Activated CD4-positive, alpha-beta T cell treated with anti-CD3 and anti-CD28 coated beads, Interleukin-2, amount 10 ng/mL, durations not matched to agents 7 days and 5 days (primary cell): Measurements from ENCODE around the gene PLA2G4B. TPM values are rescaled to one million over a fixed set of nuclear protein-coding genes. Genes with fewer than 3 reads are reported as not detected.

Source experiments
- CTCF ChIA-PET: fragments of 350-600 bp; sonication (Branson Sonifier 250); formaldehyde crosslinking; loops from one replicate; lab custom pipeline; 2021; ENCODE audit warnings: antibody characterized with exemption; lab: Charles Lee
- POLR2A ChIA-PET: fragments of 350-600 bp; sonication (Branson Sonifier 250); formaldehyde crosslinking; loops from one replicate; lab custom pipeline; 2021; ENCODE audit warnings: antibody characterized with exemption; lab: Charles Lee
- DNase-seq: peaks from one replicate; pipeline ENCODE4 v3.0.0-alpha.2; 2020
- H3K27ac Mint-ChIP-seq: one replicate; pipeline ENCODE4 v1.8.0; 2021; ENCODE audit warnings: mild to moderate bottlenecking, moderate library complexity, mixed read lengths
- H3K27me3 Mint-ChIP-seq: one replicate; pipeline ENCODE4 v1.8.0; 2021; ENCODE audit warnings: mixed read lengths
- H3K36me3 Mint-ChIP-seq: one replicate; pipeline ENCODE4 v1.8.0; 2021; ENCODE audit warnings: low read depth, mixed read lengths
- H3K4me1 Mint-ChIP-seq: one replicate; pipeline ENCODE4 v1.8.0; 2021; ENCODE audit warnings: mixed read lengths
- H3K4me3 Mint-ChIP-seq: one replicate; pipeline ENCODE4 v1.8.0; 2021; ENCODE audit warnings: mild to moderate bottlenecking, moderate library complexity, mixed read lengths
- H3K9me3 Mint-ChIP-seq: one replicate; pipeline ENCODE4 v1.8.0; 2021; ENCODE audit warnings: mixed read lengths
- total RNA-seq, 2 experiments: library from RNA; stranded (reverse); gene quantifications; one replicate each; pipeline ENCODE4 v1.2.3, GENCODE V29; 2021

The PLA2G4B gene
- total RNA-seq, 2 experiments from 2014 or later: 10.5 to 17.0 TPM

- ChIA-PET CTCF (interaction anchor here (2.0 to 15.7 kb wide), 2 partner anchors 13 to 23 kb away, joined by 9 to 166 read pairs; partner anchors contain the start of gene MAPKBP1), POLR2A (no interaction called here)
- no peaks in the 10 kb centered on the region for H3K9me3 Mint-ChIP-seq
- peaks cover 10% of the 10 kb centered on the region for H3K36me3 Mint-ChIP-seq
- H3K4me1 Mint-ChIP-seq: peaks cover 22% of the 10 kb centered on the region
- no peak overlapping the region for H3K4me3 Mint-ChIP-seq
- DNase-seq: no peak
- no peak overlapping the region for H3K27ac Mint-ChIP-seq
- no peaks in the 10 kb centered on the region for H3K27me3 Mint-ChIP-seq
Measured at GRCh38 chr15:41798607-41799487, 39.8 kb upstream of the PLA2G4B start.

DNA sequence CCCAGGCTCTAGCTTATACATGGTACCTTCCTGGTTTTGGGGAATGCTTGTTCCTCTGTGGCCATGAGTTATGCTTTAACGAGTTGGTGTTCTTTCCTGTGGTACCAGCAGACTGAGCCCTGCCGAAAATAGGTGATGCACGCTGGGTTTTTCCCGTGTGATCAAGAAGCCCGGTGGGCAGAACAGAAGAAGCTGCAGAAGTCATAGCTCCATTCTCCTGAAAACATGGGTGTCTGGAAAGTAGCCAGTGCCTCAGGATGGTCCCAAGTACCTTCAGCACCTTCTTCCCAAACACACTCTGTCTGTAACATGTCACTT is 39.2 kb upstream of the PLA2G4B start:
- ChIA-PET POLR2A (no interaction called here), CTCF (interaction anchor here (2.0 to 15.7 kb wide), 2 partner anchors 12 to 23 kb away, joined by 9 to 166 read pairs; partner anchors contain the start of gene MAPKBP1)
- peaks cover 10% of the 10 kb centered on the region for H3K36me3 Mint-ChIP-seq
- H3K4me3 Mint-ChIP-seq: no peak overlapping the region
- H3K27ac Mint-ChIP-seq: no peak overlapping the region
- peaks cover 22% of the 10 kb centered on the region for H3K4me1 Mint-ChIP-seq
- H3K9me3 Mint-ChIP-seq: no peaks in the 10 kb centered on the region
- DNase-seq: no peak
- H3K27me3 Mint-ChIP-seq: no peaks in the 10 kb centered on the region

- Mint-ChIP-seq H3K4me1 (peaks cover 17% of the 10 kb centered on the region), H3K27me3 (no peaks in the 10 kb centered on the region), H3K27ac (no peak overlapping the region), H3K4me3 (no peak overlapping the region), H3K36me3 (peaks cover 10% of the 10 kb centered on the region), H3K9me3 (no peaks in the 10 kb centered on the region)
- DNase-seq: no peak
- CTCF ChIA-PET: interaction anchor here (0.8 to 15.7 kb wide), 4 partner anchors 10 to 99 kb away, joined by 3 to 166 read pairs (median 6); partner anchors contain the start of gene MAPKBP1
- POLR2A ChIA-PET: no interaction called here
Measured at GRCh38 chr15:41801185-41801584, 37.5 kb upstream of the PLA2G4B start.

DNA sequence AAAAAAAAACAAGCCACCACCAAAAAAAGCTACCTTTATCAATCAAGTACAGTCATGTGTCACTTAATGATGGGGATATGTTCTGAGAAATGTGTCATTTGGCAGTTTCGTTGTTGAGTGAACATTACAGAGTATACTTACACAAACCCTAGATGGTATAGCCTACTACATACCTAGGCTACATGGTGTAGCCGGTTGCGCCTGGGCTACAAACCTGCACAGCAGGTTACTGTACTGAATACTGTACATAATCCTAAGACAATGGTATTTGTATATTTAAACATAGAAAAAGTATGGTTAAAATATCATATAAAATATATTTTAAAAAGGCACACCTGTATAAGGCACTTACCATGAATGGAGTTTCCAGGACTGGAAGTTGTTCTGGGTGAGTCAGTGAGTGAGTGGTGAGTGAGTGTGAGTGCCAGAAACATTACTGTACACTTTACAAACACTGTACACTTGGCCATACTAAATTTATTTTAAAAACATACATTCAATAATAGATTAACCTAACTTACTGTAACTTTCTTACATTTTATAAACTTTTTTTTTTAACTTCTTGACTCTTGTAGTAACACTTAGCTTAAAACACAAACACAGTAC is 36.7 kb upstream of the PLA2G4B start:
- H3K4me3 Mint-ChIP-seq: no peak overlapping the region
- H3K27me3 Mint-ChIP-seq: no peaks in the 10 kb centered on the region
- peaks cover 11% of the 10 kb centered on the region for H3K4me1 Mint-ChIP-seq
- no peak overlapping the region for H3K27ac Mint-ChIP-seq
- POLR2A ChIA-PET: no interaction called here
- H3K36me3 Mint-ChIP-seq: peaks cover 10% of the 10 kb centered on the region
- H3K9me3 Mint-ChIP-seq: no peaks in the 10 kb centered on the region
- CTCF ChIA-PET: interaction anchor here (1.2 to 15.7 kb wide), 4 partner anchors 10 to 49 kb away, joined by 3 to 166 read pairs (median 4); partner anchors contain the start of gene MAPKBP1
- no peak for DNase-seq

GRCh38 chr15:41804361-41804760 is 34.3 kb upstream of the PLA2G4B start:
- H3K4me1 Mint-ChIP-seq: peaks cover 7% of the 10 kb centered on the region
- DNase-seq: no peak
- H3K9me3 Mint-ChIP-seq: no peaks in the 10 kb centered on the region
- H3K27me3 Mint-ChIP-seq: no peaks in the 10 kb centered on the region
- CTCF ChIA-PET: interaction anchor here (1.5 to 15.7 kb wide), 3 partner anchors 8 to 28 kb away, joined by 3 to 166 read pairs (median 3); partner anchors contain the start of gene MAPKBP1
- peaks cover 10% of the 10 kb centered on the region for H3K36me3 Mint-ChIP-seq
- H3K4me3 Mint-ChIP-seq: no peak overlapping the region
- H3K27ac Mint-ChIP-seq: no peak overlapping the region
- POLR2A ChIA-PET: no interaction called here

DNA sequence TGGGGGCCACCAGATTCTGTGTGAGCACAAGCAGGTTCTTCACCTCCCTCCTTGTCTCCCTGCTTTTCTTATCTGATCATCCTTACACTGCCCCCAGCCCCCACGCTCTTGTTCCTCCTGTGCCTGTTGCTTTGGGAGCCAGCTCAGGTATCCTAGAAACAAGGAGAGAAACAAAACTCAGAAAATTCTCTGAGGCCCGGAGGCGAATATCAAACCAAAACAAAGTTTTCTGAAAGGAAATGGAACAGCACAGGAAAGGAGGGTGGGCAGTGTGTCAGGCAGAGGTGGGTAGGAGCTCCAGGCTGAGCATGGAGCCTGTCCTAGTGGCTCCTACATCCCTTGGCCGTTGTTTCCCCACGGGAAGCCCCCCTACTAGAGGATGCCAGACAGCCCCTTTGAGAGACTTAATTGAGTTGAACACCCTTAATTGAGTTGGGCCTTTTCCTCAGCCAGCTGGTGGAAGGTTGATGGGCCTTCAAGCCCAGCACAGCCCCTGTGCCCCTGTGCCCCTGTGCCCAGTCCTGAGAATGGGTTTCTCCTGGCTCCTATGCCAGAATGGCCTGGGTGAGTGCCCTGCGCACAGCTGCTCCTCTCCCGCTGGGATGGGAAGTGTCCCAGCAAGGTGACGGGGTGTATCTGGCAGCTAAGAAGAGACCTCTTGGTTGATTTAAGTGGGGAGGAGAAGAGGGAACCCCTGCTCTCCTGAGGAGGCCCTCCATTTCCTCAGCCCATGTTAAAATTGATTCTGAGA is 33.6 kb upstream of the PLA2G4B start:
- Mint-ChIP-seq H3K27me3 (no peaks in the 10 kb centered on the region), H3K27ac (peak overlapping the region; percentile 34), H3K4me3 (no peak overlapping the region), H3K36me3 (peaks cover 10% of the 10 kb centered on the region), H3K4me1 (peaks cover 14% of the 10 kb centered on the region), H3K9me3 (no peaks in the 10 kb centered on the region)
- CTCF ChIA-PET: interaction anchor here (1.6 to 15.7 kb wide), 2 partner anchors 10 to 29 kb away, joined by 3 to 166 read pairs; partner anchors contain the start of gene MAPKBP1
- POLR2A ChIA-PET: no interaction called here
- DNase-seq: no peak

DNA sequence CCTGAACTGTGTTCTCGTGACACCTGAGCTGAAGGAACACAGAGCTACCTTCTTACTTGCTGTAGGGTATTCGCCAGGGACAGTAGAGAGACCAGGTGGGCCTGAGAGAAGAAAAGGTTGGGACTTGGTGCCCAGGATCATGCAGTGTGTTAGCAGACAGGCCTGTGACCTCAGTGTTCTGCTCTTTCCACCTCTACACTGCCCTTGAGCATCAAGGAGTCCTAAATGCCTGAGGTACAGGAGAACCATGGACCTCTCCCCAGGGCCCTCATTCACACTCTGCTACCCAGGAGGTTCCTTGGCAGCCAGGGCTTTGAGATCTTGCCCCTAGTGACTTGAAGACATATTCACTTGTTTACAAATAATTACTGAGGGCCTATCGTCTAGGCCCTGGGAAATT is 32.9 kb upstream of the PLA2G4B start:
- peaks cover 19% of the 10 kb centered on the region for H3K4me1 Mint-ChIP-seq
- H3K27me3 Mint-ChIP-seq: no peaks in the 10 kb centered on the region
- H3K36me3 Mint-ChIP-seq: peaks cover 10% of the 10 kb centered on the region
- ChIA-PET POLR2A (no interaction called here), CTCF (interaction anchor here (1.8 to 15.7 kb wide), 2 partner anchors 23 to 30 kb away, joined by 4 to 166 read pairs; partner anchors contain the start of gene MAPKBP1)
- no peaks in the 10 kb centered on the region for H3K9me3 Mint-ChIP-seq
- no peak overlapping the region for H3K4me3 Mint-ChIP-seq
- DNase-seq: no peak
- no peak overlapping the region for H3K27ac Mint-ChIP-seq

DNA sequence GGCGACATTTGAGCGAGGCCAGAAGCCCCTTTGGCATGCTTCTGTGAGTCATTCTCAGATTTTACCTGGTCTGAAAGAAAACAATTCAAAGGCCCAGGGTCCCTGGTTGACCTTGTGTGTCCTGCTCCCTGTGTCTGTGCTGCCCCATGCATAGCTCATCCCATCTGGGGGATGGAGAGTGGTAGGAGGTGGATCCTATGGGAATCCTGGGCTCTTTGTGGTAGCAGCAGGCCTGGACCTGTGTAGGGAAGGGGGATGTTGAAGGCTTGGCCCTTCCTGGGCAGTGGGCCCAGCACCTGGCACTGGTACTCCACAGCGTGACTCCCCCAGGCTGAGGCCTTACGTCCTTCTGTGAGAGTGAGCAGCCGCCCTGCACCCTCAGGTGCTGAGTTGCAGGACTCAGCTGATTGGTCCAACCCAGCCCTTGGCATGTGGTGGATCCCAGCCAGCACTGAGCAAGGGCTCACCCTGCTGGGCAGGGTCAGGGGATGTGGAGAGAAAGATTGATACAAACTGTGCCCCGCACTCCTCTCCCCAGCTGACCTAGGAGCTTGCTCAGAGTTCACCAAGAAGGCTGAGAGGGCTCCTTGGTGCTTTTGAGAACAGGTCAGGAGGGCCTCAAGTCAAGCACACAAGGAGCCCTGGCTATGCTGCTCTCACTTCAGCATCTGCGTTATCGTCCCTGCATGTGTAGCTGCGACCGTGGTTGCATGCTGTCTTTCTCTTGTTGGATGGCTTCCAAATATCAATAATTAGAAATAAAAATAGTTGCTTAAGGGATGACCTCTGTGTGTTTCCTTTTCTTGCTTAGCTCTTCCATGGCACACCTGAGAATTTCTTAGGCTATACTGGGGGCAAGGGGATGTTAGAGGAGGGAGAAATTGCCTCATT is 32.1 kb upstream of the PLA2G4B start:
- no peak overlapping the region for H3K4me3 Mint-ChIP-seq
- no peaks in the 10 kb centered on the region for H3K9me3 Mint-ChIP-seq
- ChIA-PET CTCF (interaction anchor here (1.0 to 15.7 kb wide), 4 partner anchors 14 to 30 kb away, joined by 3 to 166 read pairs (median 4); partner anchors contain the start of gene MAPKBP1), POLR2A (no interaction called here)
- H3K27me3 Mint-ChIP-seq: no peaks in the 10 kb centered on the region
- DNase-seq: no peak
- peaks cover 3% of the 10 kb centered on the region for H3K36me3 Mint-ChIP-seq
- H3K4me1 Mint-ChIP-seq: peaks cover 27% of the 10 kb centered on the region
- no peak overlapping the region for H3K27ac Mint-ChIP-seq

DNA sequence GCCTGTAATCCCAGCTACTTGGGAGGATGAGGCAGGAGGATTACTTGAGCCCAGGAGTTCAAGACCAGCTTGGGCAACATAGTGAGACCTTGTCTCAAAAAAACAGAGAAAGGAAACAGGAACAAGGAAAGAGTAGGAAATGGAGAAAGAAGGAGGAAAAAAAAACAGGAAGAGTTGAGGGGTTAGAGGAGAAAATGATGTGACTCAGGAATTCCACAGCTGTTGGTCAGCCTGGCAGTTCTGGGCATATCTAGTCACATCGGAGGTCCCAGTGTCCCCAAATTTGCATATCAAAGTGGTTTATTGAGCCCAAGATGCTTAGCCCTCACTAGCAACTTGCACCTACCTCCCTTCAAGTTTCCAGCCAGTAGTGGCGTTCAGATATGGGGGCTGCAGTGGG is 29.5 kb upstream of the PLA2G4B start:
- no peak overlapping the region for H3K27ac Mint-ChIP-seq

DNA sequence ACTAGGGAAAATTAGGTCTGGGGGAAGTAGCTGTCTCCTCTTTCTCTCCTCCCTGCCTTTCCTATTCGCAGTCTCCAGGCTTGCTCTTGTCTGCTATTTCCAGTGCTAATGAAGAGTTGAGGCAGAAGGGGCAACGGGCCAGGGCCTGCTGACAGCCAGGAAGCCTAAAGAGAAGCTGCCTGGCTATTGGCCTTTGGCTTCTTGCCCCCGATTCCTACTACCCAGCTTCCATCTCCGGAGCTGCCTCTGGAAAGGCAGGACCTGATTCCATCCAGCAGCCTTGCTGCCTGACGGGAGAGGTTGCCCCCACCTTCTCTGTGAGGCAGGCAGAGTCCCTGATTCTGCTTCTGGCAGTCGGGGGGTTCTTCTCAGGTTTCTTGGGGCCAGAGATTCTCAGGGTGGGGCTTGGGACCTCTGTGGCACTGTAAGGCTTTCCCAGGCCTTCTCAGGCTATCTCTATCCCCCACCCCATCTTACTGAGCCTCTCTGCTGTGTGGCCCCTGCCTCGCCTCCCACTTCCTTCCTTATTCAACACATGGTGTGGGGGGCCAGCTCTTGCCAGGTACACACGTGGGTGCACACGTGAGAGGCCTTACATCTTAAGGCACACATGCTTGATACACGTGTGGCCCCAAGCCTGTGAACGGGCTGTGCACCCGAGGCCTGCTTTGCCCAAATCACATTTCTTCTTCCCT is 29.0 kb upstream of the PLA2G4B start:
- Mint-ChIP-seq H3K9me3 (no peaks in the 10 kb centered on the region), H3K4me1 (peaks cover 34% of the 10 kb centered on the region), H3K27ac (no peak overlapping the region), H3K36me3 (no peaks in the 10 kb centered on the region), H3K4me3 (no peak overlapping the region), H3K27me3 (no peaks in the 10 kb centered on the region)
- no peak for DNase-seq
- ChIA-PET CTCF (interaction anchor here (0.6 to 15.7 kb wide), 6 partner anchors 17 to 279 kb away, joined by 3 to 166 read pairs (median 4); partner anchors contain the start of genes MAPKBP1 and PLA2G4B), POLR2A (interaction anchor here (1.2 kb wide), 1 partner anchor 36 kb away, joined by 3 read pairs; no protein-coding TSS in a partner anchor)

More for the DNA sequence above, 29.5 kb upstream of the PLA2G4B start:
- no peaks in the 10 kb centered on the region for H3K36me3 Mint-ChIP-seq
- POLR2A ChIA-PET: interaction anchor here (1.2 kb wide), 1 partner anchor 36 kb away, joined by 3 read pairs; no protein-coding TSS in a partner anchor
- H3K4me1 Mint-ChIP-seq: peaks cover 35% of the 10 kb centered on the region
- no peaks in the 10 kb centered on the region for H3K9me3 Mint-ChIP-seq
- H3K27me3 Mint-ChIP-seq: no peaks in the 10 kb centered on the region
- no peak for DNase-seq
- no peak overlapping the region for H3K4me3 Mint-ChIP-seq
- CTCF ChIA-PET: interaction anchor here (0.6 to 15.7 kb wide), 3 partner anchors 33 to 145 kb away, joined by 3 to 166 read pairs (median 6); partner anchors contain the start of gene MAPKBP1
